Esophagus muscularis mucosa (tissue), 4 donors: ENCODE measurements around the gene GABARAP. TPM values are rescaled to one million over a fixed set of nuclear protein-coding genes. Genes with fewer than 3 reads are reported as not detected.
A peak's percentile ranks its signal among the peaks of the same experiment; 100 is the strongest.

Experiments
- DNase-seq: peaks from one replicate; pipeline ENCODE4 v3.0.0-alpha.2; 2017; ENCODE audit errors: extremely low spot score
- H3K27ac ChIP-seq, 4 donors: fragments of 200-600 bp; sonication (generic); replicated peaks in 1 of 4; 1 replicate in 3 of 4; 2 replicates in 1 of 4; pipeline ENCODE4 v1.5.1; 2016 to 2019; ENCODE audit warnings: mild to moderate bottlenecking in 1 of 4
- H3K27me3 ChIP-seq, 4 donors: fragments of 200-600 bp; sonication (generic); one replicate each; pipeline versions ENCODE4 v1.5.1 to v1.6.0; 2016 to 2019
- H3K36me3 ChIP-seq, 4 donors: fragments of 200-600 bp; sonication (generic); one replicate each; pipeline ENCODE4 v1.5.1; 2016 to 2019
- H3K4me1 ChIP-seq, 4 donors: fragments of 200-600 bp; sonication (generic); one replicate each; pipeline ENCODE4 v1.5.1; 2016 to 2019
- H3K4me3 ChIP-seq, 4 donors: fragments of 200-600 bp; sonication (generic); 1 replicate in 2 of 4; 2 replicates in 2 of 4; pipeline ENCODE4 v1.5.1; 2016 to 2019; ENCODE audit warnings: mild to moderate bottlenecking in 4 of 4, moderate library complexity in 1 of 4
- H3K9me3 ChIP-seq, 4 donors: fragments of 200-600 bp; sonication (generic); 1 replicate in 3 of 4; 2 replicates in 1 of 4; pipeline ENCODE4 v1.5.1; 2016 to 2019
- CTCF ChIP-seq, 3 experiments: fragments of 200-600 bp in 2 of 3; fragments of 450-650 bp in 1 of 3; sonication (generic) in 2 of 3; IDR thresholded peaks; one replicate each; pipeline ENCODE4 v1.5.1; 2017 to 2019; ENCODE audit warnings: antibody characterized with exemption in 3 of 3, mild to moderate bottlenecking in 2 of 3, moderate library complexity in 1 of 3
- EP300 ChIP-seq: sonication (generic); formaldehyde crosslinking; IDR thresholded peaks from one replicate; pipeline ENCODE4 v1.6.1; 2017; ENCODE audit warnings: antibody characterized with exemption
- POLR2A ChIP-seq: fragments of 450-650 bp; IDR thresholded peaks from one replicate; pipeline ENCODE4 v1.6.1; 2017; ENCODE audit warnings: antibody characterized with exemption, moderate library complexity, mild to moderate bottlenecking, low read depth
- POLR2AphosphoS5 ChIP-seq, 2 donors: sonication (generic); formaldehyde crosslinking; IDR thresholded peaks; one replicate each; pipeline ENCODE4 v1.6.1; 2017; ENCODE audit warnings: antibody characterized with exemption in 2 of 2
- WGBS: methylation state at CpG from one replicate; pipeline ENCODE4 v1.1.5; 2018; 5-methylcytosine and 5-hydroxymethylcytosine counted together
- intact Hi-C: fragments of 100-400 bp; cut with DNase I; formaldehyde crosslinking; loops from one replicate; pipeline ENCODE4 v1.15.1; 2023
- total RNA-seq, 4 donors: library from RNA; depleted of rRNA; stranded (reverse); fragments of >200 nt; gene quantifications; one replicate each; pipeline versions ENCODE4 v1.1.0 to v1.2.1, GENCODE V29; 2016

Gene GABARAP
- total RNA-seq, 4 donors from 2014 or later = 360 to 524 (median 408) TPM

- Histone ChIP-seq H3K4me3 (peak overlapping the region; percentile 69 to 99 (median 94)), H3K9me3 (no peaks in the 10 kb centered on the region), H3K27ac (peak overlapping the region; percentile 89 to 97 (median 96)), H3K27me3 (no peaks in the 10 kb centered on the region), H3K4me1 (peaks cover 37 to 63% (median 61%) of the 10 kb centered on the region in 4 donors), H3K36me3 (peaks cover 13 to 37% (median 32%) of the 10 kb centered on the region in 4 donors)
- intact Hi-C loops = no loop called here
- under 1% methylated on average over 31 of the region's 39 CpGs for WGBS
- TF ChIP-seq POLR2AphosphoS5 (IDR thresholded peaks at IDR 0.05) (no peak), EP300 (no peak), CTCF (IDR thresholded peaks at IDR 0.05) (no peak), POLR2A (no peak)
- no peak for DNase-seq
These were observed 3.7 kb downstream of the GABARAP start for GRCh38 chr17:7238420-7239090.

GRCh38 chr17:7237761-7238419 is 4.4 kb downstream of the GABARAP start:
- peaks cover 38 to 64% (median 62%) of the 10 kb centered on the region in 4 donors for H3K4me1 ChIP-seq
- H3K36me3 ChIP-seq = peaks cover 13 to 37% (median 32%) of the 10 kb centered on the region in 4 donors
- H3K9me3 ChIP-seq = no peaks in the 10 kb centered on the region
- H3K4me3 ChIP-seq = peak overlapping the region; percentile 69 to 99 (median 94)
- no peaks in the 10 kb centered on the region for H3K27me3 ChIP-seq
- peak overlapping the region; percentile 89 to 97 (median 96) for H3K27ac ChIP-seq
- 0% methylated on average over 10 of the region's 73 CpGs for WGBS
- DNase-seq = no peak
- intact Hi-C loops = no loop called here
- TF ChIP-seq POLR2A (no peak), POLR2AphosphoS5 (IDR thresholded peaks at IDR 0.05) (peak; percentile 11 to 30), CTCF (IDR thresholded peaks at IDR 0.05) (no peak), EP300 (no peak)

GRCh38 chr17:7237266-7237760 is 4.9 kb downstream of the GABARAP start:
- peak overlapping the region; percentile 69 to 99 (median 94) for H3K4me3 ChIP-seq
- H3K4me1 ChIP-seq = peaks cover 43 to 70% (median 68%) of the 10 kb centered on the region in 4 donors
- TF ChIP-seq CTCF (IDR thresholded peaks at IDR 0.05) (no peak), POLR2A (no peak)
- intact Hi-C loops = no loop called here
- WGBS = 35% methylated on average over 6 of the region's 6 CpGs
- H3K27ac ChIP-seq = peak overlapping the region; percentile 89 to 97 (median 96)
- H3K27me3 ChIP-seq = no peaks in the 10 kb centered on the region
- no peak for DNase-seq
- no peaks in the 10 kb centered on the region for H3K9me3 ChIP-seq
- peaks cover 13 to 37% (median 32%) of the 10 kb centered on the region in 4 donors for H3K36me3 ChIP-seq

GRCh38 chr17:7236808-7237207 is 5.4 kb downstream of the GABARAP start:
- Histone ChIP-seq H3K4me3 (peak overlapping the region in 1 of 4 donors; percentile 94), H3K9me3 (no peaks in the 10 kb centered on the region), H3K4me1 (peaks cover 43 to 75% (median 73%) of the 10 kb centered on the region in 4 donors), H3K27me3 (no peaks in the 10 kb centered on the region), H3K36me3 (peaks cover 13 to 37% (median 32%) of the 10 kb centered on the region in 4 donors), H3K27ac (peak overlapping the region; percentile 89 to 97 (median 96))
- DNase-seq = no peak
- no peak for TF ChIP-seq CTCF (IDR thresholded peaks at IDR 0.05)
- no peak for TF ChIP-seq POLR2A
- TF ChIP-seq EP300 = no peak
- TF ChIP-seq POLR2AphosphoS5 (IDR thresholded peaks at IDR 0.05) = no peak
- intact Hi-C loops = no loop called here
- 80% methylated on average over 6 of the region's 6 CpGs for WGBS
